HL-60 (cell line): ENCODE measurements around the gene TPTE2.

ENCODE experiments used
- SPI1 ChIP-seq: IDR thresholded peaks from 2 replicates; pipeline ENCODE4 v1.6.1; 2012; ENCODE audit warnings: low read depth, mild to moderate bottlenecking, borderline replicate concordance
- TF ChIP-seq, protein P1 (sequence below): IDR thresholded peaks from one replicate; pipeline ENCODE4 v1.5.1; 2011; ENCODE audit warnings: low read length, control low read depth, inconsistent platforms; ENCODE audit not compliant: insufficient read depth
- TF ChIP-seq, protein P2 (sequence below): IDR thresholded peaks from 2 replicates; pipeline ENCODE4 v1.6.1; 2012; ENCODE audit warnings: low read depth; ENCODE audit not compliant: insufficient replicate concordance

DNA sequence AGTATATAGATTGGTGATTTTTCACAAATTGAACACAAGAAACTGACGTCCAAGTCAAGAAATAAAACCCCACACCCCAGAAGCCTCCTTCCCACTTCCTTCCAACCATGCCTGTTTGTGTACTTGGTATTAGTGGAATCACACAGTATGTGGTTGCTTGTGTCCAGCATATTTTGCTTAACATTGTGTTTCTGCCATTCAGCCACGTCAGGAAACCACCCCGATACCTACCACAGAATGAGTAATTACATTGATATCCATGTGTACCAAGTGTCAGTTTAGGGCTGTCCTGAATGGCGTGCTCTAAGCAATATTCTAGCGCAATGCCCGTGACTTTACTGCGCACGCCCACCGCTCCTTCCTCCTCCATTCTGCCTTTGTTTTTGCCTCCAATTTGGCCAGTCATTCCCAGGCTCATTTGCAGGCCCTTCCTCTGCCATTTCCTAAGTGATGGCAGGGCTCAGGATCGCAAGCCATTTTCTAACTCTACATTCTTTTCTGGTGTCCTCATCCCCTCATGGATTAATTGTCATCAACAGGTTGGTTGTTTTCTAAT, 46.3 kb upstream of the TPTE2 start:
- TF ChIP-seq, protein P1, sequence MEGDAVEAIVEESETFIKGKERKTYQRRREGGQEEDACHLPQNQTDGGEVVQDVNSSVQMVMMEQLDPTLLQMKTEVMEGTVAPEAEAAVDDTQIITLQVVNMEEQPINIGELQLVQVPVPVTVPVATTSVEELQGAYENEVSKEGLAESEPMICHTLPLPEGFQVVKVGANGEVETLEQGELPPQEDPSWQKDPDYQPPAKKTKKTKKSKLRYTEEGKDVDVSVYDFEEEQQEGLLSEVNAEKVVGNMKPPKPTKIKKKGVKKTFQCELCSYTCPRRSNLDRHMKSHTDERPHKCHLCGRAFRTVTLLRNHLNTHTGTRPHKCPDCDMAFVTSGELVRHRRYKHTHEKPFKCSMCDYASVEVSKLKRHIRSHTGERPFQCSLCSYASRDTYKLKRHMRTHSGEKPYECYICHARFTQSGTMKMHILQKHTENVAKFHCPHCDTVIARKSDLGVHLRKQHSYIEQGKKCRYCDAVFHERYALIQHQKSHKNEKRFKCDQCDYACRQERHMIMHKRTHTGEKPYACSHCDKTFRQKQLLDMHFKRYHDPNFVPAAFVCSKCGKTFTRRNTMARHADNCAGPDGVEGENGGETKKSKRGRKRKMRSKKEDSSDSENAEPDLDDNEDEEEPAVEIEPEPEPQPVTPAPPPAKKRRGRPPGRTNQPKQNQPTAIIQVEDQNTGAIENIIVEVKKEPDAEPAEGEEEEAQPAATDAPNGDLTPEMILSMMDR, result no peak
- TF ChIP-seq, protein P2, sequence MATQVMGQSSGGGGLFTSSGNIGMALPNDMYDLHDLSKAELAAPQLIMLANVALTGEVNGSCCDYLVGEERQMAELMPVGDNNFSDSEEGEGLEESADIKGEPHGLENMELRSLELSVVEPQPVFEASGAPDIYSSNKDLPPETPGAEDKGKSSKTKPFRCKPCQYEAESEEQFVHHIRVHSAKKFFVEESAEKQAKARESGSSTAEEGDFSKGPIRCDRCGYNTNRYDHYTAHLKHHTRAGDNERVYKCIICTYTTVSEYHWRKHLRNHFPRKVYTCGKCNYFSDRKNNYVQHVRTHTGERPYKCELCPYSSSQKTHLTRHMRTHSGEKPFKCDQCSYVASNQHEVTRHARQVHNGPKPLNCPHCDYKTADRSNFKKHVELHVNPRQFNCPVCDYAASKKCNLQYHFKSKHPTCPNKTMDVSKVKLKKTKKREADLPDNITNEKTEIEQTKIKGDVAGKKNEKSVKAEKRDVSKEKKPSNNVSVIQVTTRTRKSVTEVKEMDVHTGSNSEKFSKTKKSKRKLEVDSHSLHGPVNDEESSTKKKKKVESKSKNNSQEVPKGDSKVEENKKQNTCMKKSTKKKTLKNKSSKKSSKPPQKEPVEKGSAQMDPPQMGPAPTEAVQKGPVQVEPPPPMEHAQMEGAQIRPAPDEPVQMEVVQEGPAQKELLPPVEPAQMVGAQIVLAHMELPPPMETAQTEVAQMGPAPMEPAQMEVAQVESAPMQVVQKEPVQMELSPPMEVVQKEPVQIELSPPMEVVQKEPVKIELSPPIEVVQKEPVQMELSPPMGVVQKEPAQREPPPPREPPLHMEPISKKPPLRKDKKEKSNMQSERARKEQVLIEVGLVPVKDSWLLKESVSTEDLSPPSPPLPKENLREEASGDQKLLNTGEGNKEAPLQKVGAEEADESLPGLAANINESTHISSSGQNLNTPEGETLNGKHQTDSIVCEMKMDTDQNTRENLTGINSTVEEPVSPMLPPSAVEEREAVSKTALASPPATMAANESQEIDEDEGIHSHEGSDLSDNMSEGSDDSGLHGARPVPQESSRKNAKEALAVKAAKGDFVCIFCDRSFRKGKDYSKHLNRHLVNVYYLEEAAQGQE, result no peak
- no peak for TF ChIP-seq SPI1
